Activated CD4-positive, alpha-beta T cell treated with anti-CD3 and anti-CD28 coated beads, Interleukin-2, Interleukin-4, amounts not matched to agents 100 ng/mL and 50 ng/mL, durations not matched to agents 16 hours and 8 hours (primary cell): ENCODE results near the gene ATP2C2.
"Not testable (repeated sequence)": the region's sequence is repeated elsewhere in the genome, so short reads cannot be mapped to it uniquely, and the experiment has no call there.

Experiments used
- DNase-seq: peaks from one replicate; pipeline ENCODE4 v3.0.0-alpha.2; 2020; ENCODE audit warnings: low spot score

Gene ATP2C2

GRCh38 chr16:84340325-84341040, 27.9 kb upstream of the ATP2C2 start:
- DNase-seq: no peak

DNA sequence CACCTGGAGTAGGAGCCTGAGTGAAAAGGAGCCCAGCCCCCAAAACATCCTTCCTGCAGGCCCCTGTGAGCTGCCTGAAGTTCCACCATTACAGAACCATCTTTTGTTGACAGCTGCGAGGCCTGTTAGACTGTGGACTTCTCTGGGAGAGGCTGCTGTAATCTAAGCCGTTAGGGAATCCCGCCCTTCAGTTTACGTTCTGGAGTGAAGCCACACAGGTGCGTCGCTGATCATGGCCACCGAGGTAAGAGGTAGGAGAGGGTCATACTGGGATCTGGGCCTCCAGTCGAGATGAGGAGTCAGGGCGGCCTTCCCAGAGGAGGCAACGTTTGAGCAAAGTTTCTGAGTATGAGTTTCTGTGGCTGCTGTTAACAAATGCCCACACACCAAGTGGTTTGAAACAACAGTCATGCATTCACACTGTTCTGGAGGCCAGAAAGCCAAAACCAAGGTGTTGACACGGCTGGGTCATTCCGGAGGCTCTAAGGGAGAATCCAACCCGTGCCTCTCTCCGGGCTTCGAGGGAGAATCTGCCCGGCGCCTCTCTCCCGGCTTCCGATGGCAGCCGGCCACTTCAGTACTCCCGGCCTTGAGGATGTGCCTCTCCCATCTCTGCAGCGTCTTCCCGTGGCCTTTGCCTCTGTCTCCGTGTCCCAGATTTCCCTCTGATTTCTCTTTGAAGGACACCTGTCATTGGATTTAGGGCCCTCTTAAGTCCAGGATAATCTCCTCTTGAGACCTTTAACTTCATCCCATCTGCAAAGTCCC, 26.6 kb upstream of the ATP2C2 start:
- DNase-seq: no peak

GRCh38 chr16:84343800-84344199, 24.5 kb upstream of the ATP2C2 start:
- not testable (repeated sequence) for DNase-seq

GRCh38 chr16:84344781-84345180, 23.6 kb upstream of the ATP2C2 start:
- no peak for DNase-seq

- DNase-seq: no peak
Measured at GRCh38 chr16:84347161-84347560, 21.2 kb upstream of the ATP2C2 start.

- no peak for DNase-seq
Measured at GRCh38 chr16:84348386-84348888, 19.9 kb upstream of the ATP2C2 start.

GRCh38 chr16:84349862-84350684, 18.3 kb upstream of the ATP2C2 start:
- no peak for DNase-seq

- DNase-seq: no peak
Measured at GRCh38 chr16:84350685-84351400, 17.5 kb upstream of the ATP2C2 start.

DNA sequence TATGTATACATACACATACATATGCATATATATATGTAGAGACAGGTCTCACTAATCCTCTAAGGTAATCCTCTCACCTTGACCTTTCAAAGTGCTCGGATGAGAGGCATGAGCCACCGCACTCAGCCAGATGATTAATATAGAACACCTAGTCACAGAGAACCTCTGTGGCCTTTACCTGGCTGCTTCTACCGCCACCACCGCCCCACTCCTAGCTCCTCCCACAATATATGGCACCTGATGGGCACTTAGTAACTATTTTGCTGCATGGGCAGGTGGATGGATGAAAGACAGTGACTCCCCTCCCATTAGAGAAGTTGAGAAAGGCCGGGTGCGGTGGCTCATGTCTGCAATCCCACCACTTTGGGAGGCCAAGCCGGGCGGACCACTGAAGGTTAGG, 16.7 kb upstream of the ATP2C2 start:
- no peak for DNase-seq

DNA sequence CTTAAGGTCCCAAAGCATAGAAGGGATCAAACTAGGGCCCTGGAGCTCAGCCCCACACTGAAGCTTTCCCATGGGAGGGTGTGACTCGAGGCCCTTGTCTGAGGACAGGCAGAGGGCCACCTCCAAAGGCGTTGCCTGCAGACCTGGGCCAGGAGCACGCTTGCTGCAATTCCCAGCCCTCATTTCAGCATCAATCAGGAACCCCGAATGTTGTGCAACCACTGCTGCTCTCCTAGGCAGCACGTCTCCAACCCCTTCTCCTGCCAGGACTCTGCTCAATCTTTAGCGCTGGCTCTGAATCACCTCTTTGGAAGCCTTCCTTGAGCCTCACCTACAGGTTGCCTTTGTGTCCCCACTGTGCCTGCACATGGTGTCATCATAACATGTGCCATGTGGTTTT, 14.0 kb upstream of the ATP2C2 start:
- no peak for DNase-seq

DNA sequence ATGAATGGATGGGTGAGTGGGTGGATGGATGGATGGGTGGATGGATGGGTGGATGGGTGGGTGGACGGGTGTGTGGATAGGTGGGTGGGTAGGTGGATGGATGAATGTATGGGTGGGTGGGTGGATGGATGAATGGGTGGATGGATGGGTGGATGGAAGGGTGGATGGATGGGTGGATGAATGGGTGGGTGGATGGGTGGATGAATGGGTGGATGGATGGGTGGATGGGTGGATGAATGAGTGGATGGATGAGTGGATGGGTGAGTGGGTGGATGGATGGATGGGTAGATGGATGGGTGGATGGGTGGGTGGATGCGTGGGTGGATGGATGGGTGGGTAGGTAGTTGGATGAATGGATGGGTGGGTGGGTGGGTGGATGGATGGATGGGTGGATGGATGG, 13.2 kb upstream of the ATP2C2 start:
- no peak for DNase-seq

DNA sequence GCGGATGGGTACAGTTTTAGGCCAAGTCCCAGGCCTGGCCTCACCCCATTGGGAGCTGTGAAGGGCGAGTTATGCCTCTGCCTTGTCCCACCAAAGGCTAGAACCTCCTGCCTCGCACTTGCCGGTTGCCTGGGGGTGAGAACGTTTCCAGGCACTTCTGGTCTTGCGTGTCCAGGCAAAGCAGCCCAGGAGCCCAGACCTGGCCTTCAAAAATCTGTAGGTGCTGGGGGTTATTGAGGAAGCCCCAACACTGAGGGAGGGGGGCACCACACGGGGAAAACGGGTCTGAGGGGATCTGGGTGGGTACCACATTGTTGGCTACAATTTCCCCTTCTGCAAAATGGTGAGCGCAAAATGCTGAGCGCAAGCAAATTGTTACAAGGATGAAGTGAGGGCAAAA, 12.2 kb upstream of the ATP2C2 start:
- no peak for DNase-seq

GRCh38 chr16:84356591-84357116, 11.7 kb upstream of the ATP2C2 start:
- no peak for DNase-seq

- DNase-seq: peak; percentile 8
Measured at GRCh38 chr16:84357191-84357651, 11.1 kb upstream of the ATP2C2 start.

- no peak for DNase-seq
Measured at GRCh38 chr16:84358601-84359295, 9.6 kb upstream of the ATP2C2 start.

DNA sequence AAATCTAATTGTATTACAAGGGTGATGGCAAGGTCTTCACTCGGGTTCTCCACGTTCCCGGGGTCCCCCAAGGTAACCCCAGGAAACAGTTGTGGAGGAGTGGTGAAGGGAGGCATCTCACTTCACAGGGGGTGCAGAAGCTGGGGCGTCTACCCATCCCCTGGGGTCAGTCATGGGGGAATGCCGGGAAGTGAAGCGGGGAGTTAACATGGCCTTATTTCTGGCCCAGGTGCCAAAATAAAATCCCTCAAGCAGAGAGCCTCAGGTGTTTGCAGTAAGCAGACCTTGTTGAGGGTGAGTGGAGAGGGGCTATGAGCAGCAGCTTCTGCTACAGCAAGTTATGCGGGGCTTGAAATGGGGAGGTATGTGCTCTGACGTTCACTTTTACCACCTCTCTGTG, 9.0 kb upstream of the ATP2C2 start:
- no peak for DNase-seq

GRCh38 chr16:84360170-84360569, 8.2 kb upstream of the ATP2C2 start:
- DNase-seq: peak; percentile 17

DNA sequence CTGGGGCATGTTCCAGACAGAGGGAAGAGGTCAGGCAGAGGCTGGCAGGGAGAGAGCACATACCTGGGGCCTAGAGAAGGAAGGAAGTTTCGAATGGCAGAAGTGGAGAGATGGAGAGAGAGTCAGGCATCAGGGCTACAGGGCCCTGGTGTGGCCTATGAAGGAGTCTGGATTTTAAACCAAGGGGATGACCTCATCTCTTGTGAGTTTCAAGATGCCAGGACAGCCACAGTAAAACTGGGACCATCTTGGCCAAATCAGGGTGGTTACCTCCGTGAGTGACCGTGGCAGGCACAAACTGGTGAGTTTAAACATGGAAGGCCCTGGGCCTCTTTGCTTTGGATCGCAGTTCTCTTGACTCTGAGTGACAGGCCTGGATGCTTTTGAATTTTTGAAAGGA, 7.6 kb upstream of the ATP2C2 start:
- no peak for DNase-seq

DNA sequence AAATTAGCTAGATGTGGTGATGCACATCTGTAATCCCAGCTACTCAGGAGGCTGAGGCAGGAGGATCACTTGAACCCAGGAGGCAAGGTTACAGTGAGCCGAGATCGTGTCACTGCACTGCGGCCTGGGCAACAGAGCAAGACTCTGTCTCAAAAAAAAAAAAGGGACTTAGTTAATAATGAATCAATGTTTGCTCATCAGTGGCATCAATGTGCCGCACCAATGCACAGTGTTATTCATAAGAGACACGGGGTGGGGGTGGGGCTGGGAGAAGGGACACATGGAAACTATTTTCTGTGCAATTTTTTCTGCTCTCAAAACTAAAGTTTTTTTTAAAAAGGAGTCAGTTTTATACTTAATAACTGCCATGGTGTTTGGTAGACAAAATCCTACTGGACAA, 6.8 kb upstream of the ATP2C2 start:
- DNase-seq: no peak

- DNase-seq: no peak
Measured at GRCh38 chr16:84362471-84362941, 5.8 kb upstream of the ATP2C2 start.

GRCh38 chr16:84366208-84366607, 2.1 kb upstream of the ATP2C2 start:
- DNase-seq: no peak
